ENCODE measurements around the gene IL20RB.

The IL20RB gene

DNA sequence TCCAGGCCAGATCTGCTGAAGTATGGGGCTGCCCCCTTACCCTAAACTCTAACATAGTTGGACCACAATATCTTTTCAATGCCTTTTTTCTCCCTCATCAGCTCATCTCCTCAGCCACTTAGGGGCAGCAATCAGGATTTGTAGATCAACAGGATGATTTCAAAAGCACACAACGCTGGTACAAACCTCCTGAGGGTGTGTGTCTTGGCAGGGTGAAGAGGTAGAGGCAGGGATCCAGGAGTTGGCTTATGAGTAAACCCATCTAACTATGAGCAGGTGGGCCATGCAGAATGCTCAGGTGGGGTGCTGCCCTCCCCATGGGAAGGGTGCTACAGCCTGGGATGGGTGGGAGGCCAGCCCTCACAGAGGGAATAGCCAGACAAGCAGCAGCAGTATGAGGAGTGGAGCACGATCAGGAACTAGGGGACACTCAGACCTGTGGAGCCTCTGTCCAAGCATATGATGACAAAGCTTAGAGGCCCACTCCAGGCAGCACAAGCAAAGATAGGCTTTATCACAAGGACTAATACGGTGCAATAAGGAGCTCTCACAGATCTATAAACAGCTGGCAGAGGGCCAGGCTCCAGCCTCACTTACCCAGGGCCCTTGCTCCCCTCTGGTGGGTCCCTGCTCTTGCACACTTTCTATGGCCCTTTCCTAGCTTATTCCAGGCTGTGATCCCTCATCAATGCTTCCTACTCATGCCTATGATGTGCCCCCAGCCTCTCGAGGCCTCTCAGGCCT, 32.2 kb downstream of the IL20RB start:
- TF ChIP-seq CTCF (IDR thresholded peaks at IDR 0.05), result no peak

DNA sequence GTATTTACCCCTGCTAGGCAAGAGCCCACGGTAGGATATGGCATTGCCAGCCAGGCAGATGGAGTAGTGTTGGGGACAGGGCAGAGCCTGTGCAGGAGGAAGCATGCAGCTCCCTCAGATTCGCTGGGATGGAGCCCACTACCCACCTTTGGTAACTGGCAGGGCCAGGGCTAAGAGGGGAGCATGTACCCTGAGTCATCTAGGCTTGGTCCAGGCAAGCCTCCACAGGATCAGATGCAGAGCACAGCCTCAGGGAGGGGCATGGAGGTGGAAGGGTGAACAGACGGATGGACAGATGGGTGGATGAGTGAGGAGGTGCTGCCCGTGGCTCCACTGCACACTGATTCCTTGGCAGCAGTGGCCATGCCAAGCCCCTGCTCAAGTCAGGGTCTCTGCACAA, 33.0 kb downstream of the IL20RB start:
- TF ChIP-seq CTCF (IDR thresholded peaks at IDR 0.05), result no peak

GRCh38 chr3:136992115-136992514, 34.3 kb downstream of the IL20RB start:
- no peak for TF ChIP-seq CTCF (IDR thresholded peaks at IDR 0.05)

DNA sequence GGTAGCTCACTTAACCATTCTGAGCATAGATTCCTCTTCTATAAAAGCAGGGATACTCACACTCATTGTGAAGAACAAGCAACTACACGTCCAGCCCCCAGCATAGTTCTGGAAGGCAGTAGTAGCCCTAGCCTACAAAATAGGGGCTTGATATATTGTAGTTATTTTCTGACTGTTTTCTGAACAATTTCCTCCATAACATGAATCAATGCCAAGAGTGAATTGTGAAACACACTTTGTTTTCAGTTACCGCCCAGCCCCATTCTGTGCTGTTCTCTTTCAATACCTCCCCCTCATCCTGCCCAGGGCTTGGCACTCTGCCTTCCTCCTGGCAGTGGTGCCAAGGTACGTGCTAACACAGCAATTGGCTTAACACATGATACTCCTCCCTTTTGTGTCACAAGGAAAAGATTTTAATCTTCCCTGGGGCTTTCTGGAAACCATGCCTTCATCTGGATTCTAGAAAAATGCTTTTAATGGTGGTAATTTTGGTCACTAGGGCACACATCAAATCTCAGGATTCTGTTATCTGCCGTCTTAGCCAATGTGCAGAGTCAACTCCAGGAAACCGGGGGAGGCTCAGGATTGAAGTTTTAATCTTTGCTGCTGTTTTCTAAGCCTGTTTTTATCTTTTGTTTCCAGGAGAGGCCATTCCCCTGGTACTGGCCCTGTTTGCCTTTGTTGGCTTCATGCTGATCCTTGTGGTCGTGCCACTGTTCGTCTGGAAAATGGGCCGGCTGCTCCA, 37.2 kb downstream of the IL20RB start:
- TF ChIP-seq CTCF (IDR thresholded peaks at IDR 0.05), result no peak

DNA sequence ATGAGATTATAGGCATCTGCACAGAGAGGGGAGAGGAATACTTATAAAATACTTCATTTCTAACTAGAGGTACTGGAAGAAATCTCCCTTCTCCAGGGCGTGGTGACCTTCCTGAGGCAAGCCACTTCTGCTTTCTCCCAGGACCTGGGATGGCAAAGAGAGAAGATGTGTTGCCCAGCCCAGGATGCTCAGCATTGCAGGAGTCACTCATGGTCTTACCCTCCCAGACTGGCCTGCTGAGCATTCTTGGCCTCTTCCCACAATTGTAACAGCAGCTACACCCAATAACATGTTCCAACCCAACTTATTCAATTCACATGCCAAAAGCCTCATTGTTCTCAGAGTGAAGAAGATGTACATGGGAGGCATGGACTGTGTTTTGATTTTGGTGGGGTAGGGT, 37.9 kb downstream of the IL20RB start:
- no peak for TF ChIP-seq CTCF (IDR thresholded peaks at IDR 0.05)

GRCh38 chr3:137000039-137000438, 42.3 kb downstream of the IL20RB start:
- TF ChIP-seq CTCF (IDR thresholded peaks at IDR 0.05), result no peak

- no peak for TF ChIP-seq CTCF (IDR thresholded peaks at IDR 0.05)
Observed at GRCh38 chr3:137008131-137008530, 50.3 kb downstream of the IL20RB start.

Data from LNCAP (cell line).